OCI-LY7 (cell line): ENCODE results near the gene STX16. TPM values are rescaled to one million over a fixed set of nuclear protein-coding genes. Genes with fewer than 3 reads are reported as not detected.

Experiments
- BruUV-seq: library from RNA; stranded (reverse); fragments of 400-500 nt; replicated peaks from 2 replicates; lab custom pipeline; 2021; lab: Mats Ljungman, UMichigan
- CTCF ChIA-PET: fragments of 300-600 bp; sonication (Branson Sonifier 250); formaldehyde crosslinking; loops from one replicate; lab custom pipeline; 2022; ENCODE audit warnings: antibody characterized with exemption; ENCODE audit not compliant: unreplicated experiment; lab: Charles Lee
- POLR2A ChIA-PET: fragments of 300-600 bp; sonication (Branson Sonifier 250); formaldehyde crosslinking; loops from one replicate; lab custom pipeline; 2022; ENCODE audit warnings: antibody characterized with exemption; lab: Charles Lee
- DNase-seq: peaks from one replicate; pipeline ENCODE4 v3.0.0-alpha.2; 2015; ENCODE audit warnings: low spot score
- H2AFZ ChIP-seq: fragments of 200-600 bp; sonication (generic), shearing (Covaris generic); 2 replicates; pipeline ENCODE4 v1.6.1; 2014; ENCODE audit warnings: mild to moderate bottlenecking, antibody characterized with exemption, low read length, moderate library complexity
- H3K27ac ChIP-seq: fragments of 200-600 bp; sonication (generic); 2 replicates; pipeline ENCODE4 v1.5.1; 2014; ENCODE audit warnings: mixed run types, low read depth, mild to moderate bottlenecking, moderate library complexity, low read length, inconsistent platforms; ENCODE audit not compliant: poor library complexity, severe bottlenecking
- H3K36me3 ChIP-seq: fragments of 200-600 bp; sonication (generic); 2 replicates; pipeline ENCODE4 v1.6.1; 2014; ENCODE audit warnings: mild to moderate bottlenecking, antibody characterized with exemption, low read length, moderate library complexity, mixed read lengths; ENCODE audit not compliant: insufficient read depth
- H3K4me1 ChIP-seq: fragments of 200-600 bp; sonication (generic); 2 replicates; pipeline ENCODE4 v1.5.1; 2014; ENCODE audit warnings: mild to moderate bottlenecking, low read length; ENCODE audit not compliant: insufficient read depth, poor library complexity, severe bottlenecking
- H3K4me2 ChIP-seq: fragments of 200-600 bp; sonication (generic); 2 replicates; pipeline ENCODE4 v1.6.1; 2014; ENCODE audit warnings: mild to moderate bottlenecking, low read length
- H3K4me3 ChIP-seq: fragments of 200-600 bp; sonication (generic); 2 replicates; pipeline ENCODE4 v1.5.1; 2014; ENCODE audit warnings: mild to moderate bottlenecking, low read depth, low read length; ENCODE audit not compliant: poor library complexity, severe bottlenecking
- H3K79me2 ChIP-seq: fragments of 200-600 bp; sonication (generic); 2 replicates; pipeline ENCODE4 v1.6.1; 2016; ENCODE audit warnings: low read depth, mild to moderate bottlenecking, low read length, moderate library complexity, mixed read lengths; ENCODE audit not compliant: insufficient read depth
- H3K9me2 ChIP-seq: fragments of 200-600 bp; sonication (generic); 2 replicates; pipeline ENCODE4 v1.6.1; 2016; ENCODE audit warnings: mild to moderate bottlenecking, low read length, mixed read lengths; ENCODE audit not compliant: insufficient read depth
- H3K9me3 ChIP-seq: fragments of 200-600 bp; sonication (generic); 2 replicates; pipeline ENCODE4 v1.6.1; 2014; ENCODE audit warnings: mild to moderate bottlenecking, mixed run types, low read length, mixed read lengths
- H4K20me1 ChIP-seq: fragments of 200-600 bp; sonication (generic); 2 replicates; pipeline ENCODE4 v1.6.1; 2014; ENCODE audit warnings: mild to moderate bottlenecking, antibody characterized with exemption, low read length, moderate library complexity, mixed read lengths; ENCODE audit not compliant: insufficient read depth
- EZH2phosphoT487 ChIP-seq: fragments of 200-600 bp; sonication (generic); IDR thresholded peaks from 2 replicates; pipeline ENCODE4 v1.6.1; 2018; ENCODE audit warnings: low read depth, borderline replicate concordance, mild to moderate bottlenecking, mixed run types, antibody characterized with exemption, low read length, moderate library complexity, mixed read lengths
- intact Hi-C: fragments of 100-400 bp; cut with micrococcal nuclease; formaldehyde crosslinking; loops from one replicate; pipeline ENCODE4 v1.10.0; 2022; ENCODE audit not compliant: unreplicated experiment
- total RNA-seq, 2 experiments: library from RNA; depleted of rRNA in 1 of 2; stranded (reverse); fragments of >200 nt in 1 of 2; shearing (Covaris generic) in 1 of 2; gene quantifications; 2 replicates each; pipeline ENCODE4 v1.2.3, GENCODE V29; 2014 to 2022
- TF ChIP-seq, protein P1 (sequence below): fragments of 200-600 bp; sonication (generic); conservative IDR thresholded peaks from 2 replicates; pipeline ENCODE4 v1.5.1; 2014; ENCODE audit warnings: mild to moderate bottlenecking, antibody characterized with exemption, low read length, moderate library complexity, mixed read lengths

Gene STX16
- total RNA-seq, 2 experiments from 2014 or later: 48.2 to 89.5 TPM

GRCh38 chr20:58624687-58625086 lies 26.4 kb upstream of the STX16 start:
- DNase-seq: no peak
- Histone ChIP-seq H3K36me3 (no peaks in the 10 kb centered on the region), H3K9me3 (no peaks in the 10 kb centered on the region), H3K4me3 (no peak overlapping the region), H2AFZ (no peak overlapping the region), H3K4me2 (no peak overlapping the region), H4K20me1 (no peaks in the 10 kb centered on the region), H3K79me2 (no peaks in the 10 kb centered on the region), H3K27ac (no peak overlapping the region), H3K4me1 (no peaks in the 10 kb centered on the region), H3K9me2 (no peaks in the 10 kb centered on the region; the same call in 1 of the 2 replicates)
- POLR2A ChIA-PET: no interaction called here
- TF ChIP-seq, protein P1, sequence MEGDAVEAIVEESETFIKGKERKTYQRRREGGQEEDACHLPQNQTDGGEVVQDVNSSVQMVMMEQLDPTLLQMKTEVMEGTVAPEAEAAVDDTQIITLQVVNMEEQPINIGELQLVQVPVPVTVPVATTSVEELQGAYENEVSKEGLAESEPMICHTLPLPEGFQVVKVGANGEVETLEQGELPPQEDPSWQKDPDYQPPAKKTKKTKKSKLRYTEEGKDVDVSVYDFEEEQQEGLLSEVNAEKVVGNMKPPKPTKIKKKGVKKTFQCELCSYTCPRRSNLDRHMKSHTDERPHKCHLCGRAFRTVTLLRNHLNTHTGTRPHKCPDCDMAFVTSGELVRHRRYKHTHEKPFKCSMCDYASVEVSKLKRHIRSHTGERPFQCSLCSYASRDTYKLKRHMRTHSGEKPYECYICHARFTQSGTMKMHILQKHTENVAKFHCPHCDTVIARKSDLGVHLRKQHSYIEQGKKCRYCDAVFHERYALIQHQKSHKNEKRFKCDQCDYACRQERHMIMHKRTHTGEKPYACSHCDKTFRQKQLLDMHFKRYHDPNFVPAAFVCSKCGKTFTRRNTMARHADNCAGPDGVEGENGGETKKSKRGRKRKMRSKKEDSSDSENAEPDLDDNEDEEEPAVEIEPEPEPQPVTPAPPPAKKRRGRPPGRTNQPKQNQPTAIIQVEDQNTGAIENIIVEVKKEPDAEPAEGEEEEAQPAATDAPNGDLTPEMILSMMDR: no peak
- no TSS peak for BruUV-seq
- intact Hi-C loops: no loop called here
- CTCF ChIA-PET: no interaction called here

DNA sequence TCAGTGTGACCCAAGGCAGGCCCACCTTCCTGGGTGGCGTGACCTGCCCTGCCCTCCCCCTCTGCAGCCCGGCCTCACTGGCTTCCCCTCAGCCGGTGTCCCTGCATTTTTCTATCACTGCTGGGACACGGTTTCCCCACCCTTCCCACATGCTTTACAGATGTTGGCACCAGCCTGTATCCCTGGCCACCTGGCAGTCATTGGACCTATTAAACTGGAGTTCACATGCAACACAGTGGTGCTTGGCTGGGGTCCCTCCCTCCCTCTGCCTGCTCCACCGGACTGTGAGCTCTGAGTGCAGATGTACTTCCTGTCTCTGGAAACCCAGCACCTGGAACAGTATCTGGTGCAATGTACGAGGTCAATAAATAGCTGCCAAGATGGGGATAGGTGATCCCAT lies 25.5 kb upstream of the STX16 start:
- H2AFZ ChIP-seq: no peak overlapping the region
- DNase-seq: no peak
- no peaks in the 10 kb centered on the region for H3K4me1 ChIP-seq
- no peaks in the 10 kb centered on the region for H3K79me2 ChIP-seq
- CTCF ChIA-PET: no interaction called here
- H3K4me2 ChIP-seq: no peak overlapping the region
- intact Hi-C loops: no loop called here
- POLR2A ChIA-PET: no interaction called here
- no peaks in the 10 kb centered on the region; the same call in 1 of the 2 replicates for H3K9me2 ChIP-seq
- no peaks in the 10 kb centered on the region for H3K9me3 ChIP-seq
- TF ChIP-seq, protein P1: no peak
- no peak for TF ChIP-seq EZH2phosphoT487
- no TSS peak for BruUV-seq
- no peaks in the 10 kb centered on the region for H4K20me1 ChIP-seq
- H3K27ac ChIP-seq: no peak overlapping the region
- H3K36me3 ChIP-seq: no peaks in the 10 kb centered on the region
- H3K4me3 ChIP-seq: no peak overlapping the region

DNA sequence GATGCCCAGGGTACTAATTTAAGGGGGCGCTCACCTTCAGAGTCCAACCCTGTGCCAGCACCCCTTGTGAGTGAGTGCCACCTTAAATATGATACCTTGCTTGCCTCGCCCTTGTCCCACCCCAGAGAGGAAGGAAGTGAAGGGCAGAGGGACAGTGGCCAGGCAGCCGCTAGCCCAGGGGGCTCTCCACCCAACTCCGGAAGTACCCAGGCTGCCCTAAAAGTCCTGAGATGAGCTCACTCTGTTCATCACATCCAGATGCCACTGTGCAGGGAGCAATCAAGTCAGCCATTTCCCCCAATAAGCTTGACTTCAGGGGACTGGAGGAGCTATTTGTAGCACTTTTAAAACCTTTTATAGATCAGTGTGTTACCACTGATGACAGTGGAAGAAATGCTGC lies 25.0 kb upstream of the STX16 start:
- no peak overlapping the region for H2AFZ ChIP-seq
- H3K27ac ChIP-seq: no peak overlapping the region
- TF ChIP-seq EZH2phosphoT487: no peak
- TF ChIP-seq, protein P1: no peak
- H3K4me3 ChIP-seq: no peak overlapping the region
- H4K20me1 ChIP-seq: no peaks in the 10 kb centered on the region
- POLR2A ChIA-PET: no interaction called here
- no peaks in the 10 kb centered on the region for H3K36me3 ChIP-seq
- no peaks in the 10 kb centered on the region for H3K79me2 ChIP-seq
- DNase-seq: no peak
- H3K4me2 ChIP-seq: no peak overlapping the region
- H3K4me1 ChIP-seq: no peaks in the 10 kb centered on the region
- H3K9me2 ChIP-seq: no peaks in the 10 kb centered on the region; the same call in 1 of the 2 replicates
- no TSS peak for BruUV-seq
- CTCF ChIA-PET: interaction anchor here (0.6 kb wide), 1 partner anchor 190 kb away, joined by 3 read pairs; no protein-coding TSS in a partner anchor
- no peaks in the 10 kb centered on the region for H3K9me3 ChIP-seq
- intact Hi-C loops: no loop called here
